Upper lobe of left lung (tissue), 4 donors: ENCODE data around the gene B4GALNT1.

Source experiments
- POLR2A ChIP-seq, 4 donors: fragments of 450-650 bp; IDR thresholded peaks; one replicate each; pipeline ENCODE4 v1.5.1; 2016 to 2017; ENCODE audit warnings: antibody characterized with exemption in 4 of 4, mild to moderate bottlenecking in 2 of 4
- POLR2AphosphoS5 ChIP-seq, 2 donors: sonication (generic); formaldehyde crosslinking; IDR thresholded peaks; one replicate each; pipeline ENCODE4 v1.5.1; 2017; ENCODE audit warnings: antibody characterized with exemption in 2 of 2
- TF ChIP-seq, protein P1 (sequence below), 6 experiments: fragments of 450-650 bp in 4 of 6; fragments of 200-600 bp in 2 of 6; sonication (generic) in 2 of 6; IDR thresholded peaks; one replicate each; pipeline ENCODE4 v1.5.1; 2016 to 2019; ENCODE audit warnings: antibody characterized with exemption in 6 of 6

DNA sequence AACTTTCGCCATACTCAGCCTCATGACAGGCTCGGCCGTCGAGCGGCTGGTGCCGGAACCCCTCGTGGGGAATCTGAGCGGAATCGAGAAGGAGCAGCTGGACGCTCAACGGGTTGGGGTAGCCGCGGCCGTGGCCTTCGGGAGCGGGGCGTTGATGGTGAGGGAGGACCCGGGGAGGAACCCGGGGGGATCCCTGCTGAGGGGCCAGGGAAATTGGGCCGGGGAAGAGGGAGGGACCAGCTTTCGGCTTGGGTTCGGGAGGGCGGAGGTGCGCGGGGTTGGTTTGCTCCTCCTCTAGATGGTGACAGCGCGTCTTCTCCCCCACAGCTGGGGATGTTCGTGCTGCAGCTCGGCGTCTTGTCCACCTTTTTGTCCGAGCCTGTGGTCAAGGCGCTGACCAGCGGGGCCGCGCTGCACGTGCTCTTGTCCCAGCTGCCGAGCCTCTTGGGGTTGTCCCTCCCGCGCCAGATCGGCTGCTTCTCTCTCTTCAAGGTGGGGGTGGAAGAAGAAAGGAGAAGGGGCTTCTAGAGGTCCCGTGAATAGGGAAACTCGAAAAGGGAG, 12.0 kb downstream of the B4GALNT1 start:
- TF ChIP-seq, protein P1, sequence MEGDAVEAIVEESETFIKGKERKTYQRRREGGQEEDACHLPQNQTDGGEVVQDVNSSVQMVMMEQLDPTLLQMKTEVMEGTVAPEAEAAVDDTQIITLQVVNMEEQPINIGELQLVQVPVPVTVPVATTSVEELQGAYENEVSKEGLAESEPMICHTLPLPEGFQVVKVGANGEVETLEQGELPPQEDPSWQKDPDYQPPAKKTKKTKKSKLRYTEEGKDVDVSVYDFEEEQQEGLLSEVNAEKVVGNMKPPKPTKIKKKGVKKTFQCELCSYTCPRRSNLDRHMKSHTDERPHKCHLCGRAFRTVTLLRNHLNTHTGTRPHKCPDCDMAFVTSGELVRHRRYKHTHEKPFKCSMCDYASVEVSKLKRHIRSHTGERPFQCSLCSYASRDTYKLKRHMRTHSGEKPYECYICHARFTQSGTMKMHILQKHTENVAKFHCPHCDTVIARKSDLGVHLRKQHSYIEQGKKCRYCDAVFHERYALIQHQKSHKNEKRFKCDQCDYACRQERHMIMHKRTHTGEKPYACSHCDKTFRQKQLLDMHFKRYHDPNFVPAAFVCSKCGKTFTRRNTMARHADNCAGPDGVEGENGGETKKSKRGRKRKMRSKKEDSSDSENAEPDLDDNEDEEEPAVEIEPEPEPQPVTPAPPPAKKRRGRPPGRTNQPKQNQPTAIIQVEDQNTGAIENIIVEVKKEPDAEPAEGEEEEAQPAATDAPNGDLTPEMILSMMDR (IDR thresholded peaks at IDR 0.05): no peak
- TF ChIP-seq POLR2AphosphoS5 (IDR thresholded peaks at IDR 0.05) (no peak), POLR2A (IDR thresholded peaks at IDR 0.05) (no peak)
